Spinal cord (tissue), 10 donors: ENCODE data around the gene CCNB1. TPM values are rescaled to one million over a fixed set of nuclear protein-coding genes. Genes with fewer than 3 reads are reported as not detected.
"Not testable (repeated sequence)": the region's sequence is repeated elsewhere in the genome, so short reads cannot be mapped to it uniquely, and the experiment has no call there.

Experiments
- DNase-seq, 6 donors: peaks; one replicate each; pipeline versions ENCODE4 v3.0.0 to v3.0.0-alpha.2; 2013 to 2015; ENCODE audit warnings: low spot score in 6 of 6, low read depth in 4 of 6
- H3K27ac ChIP-seq: one replicate; pipeline ENCODE4 v1.5.1; 2013; ENCODE audit warnings: low read depth, low read length, control low read depth
- H3K27me3 ChIP-seq: one replicate; pipeline ENCODE4 v1.6.1; 2013; ENCODE audit warnings: low read length; ENCODE audit not compliant: control insufficient read depth, insufficient read depth
- H3K36me3 ChIP-seq: one replicate; pipeline ENCODE4 v1.6.1; 2013; ENCODE audit warnings: low read length; ENCODE audit not compliant: control insufficient read depth, insufficient read depth
- H3K4me1 ChIP-seq: one replicate; pipeline ENCODE4 v1.6.1; 2013; ENCODE audit warnings: low read length; ENCODE audit not compliant: control insufficient read depth, insufficient read depth
- H3K4me3 ChIP-seq: one replicate; pipeline ENCODE4 v1.5.1; 2013; ENCODE audit warnings: low read depth, low read length, control low read depth
- H3K9me3 ChIP-seq: one replicate; pipeline ENCODE4 v1.6.1; 2013; ENCODE audit warnings: low read length; ENCODE audit not compliant: control insufficient read depth, insufficient read depth
- WGBS: methylation state at CpG from one replicate; pipeline ENCODE4 v1.1.5; 2013; ENCODE audit warnings: missing lambda C conversion rate; ENCODE audit not compliant: insufficient coverage; 5-methylcytosine and 5-hydroxymethylcytosine counted together
- polyA plus RNA-seq, 2 donors: library from polyadenylated mRNA; unstranded; fragments of 120-200 nt; gene quantifications; one replicate each; pipeline ENCODE4 v1.2.1, GENCODE V29; 2013; ENCODE audit not compliant: insufficient read length in 2 of 2
- total RNA-seq, 2 donors: library from RNA; depleted of rRNA in 1 of 2; stranded (reverse); fragments of 120-200 nt in 1 of 2; fragments of >200 nt in 1 of 2; gene quantifications; one replicate each; pipeline versions ENCODE4 v1.2.3 to v1.2.4, GENCODE V29; 2013 to 2014
- donor health status: healthy.

Gene CCNB1
- total and polyA plus RNA-seq, 4 donors, result 38.0 to 47.2 (median 41.6) TPM

DNA sequence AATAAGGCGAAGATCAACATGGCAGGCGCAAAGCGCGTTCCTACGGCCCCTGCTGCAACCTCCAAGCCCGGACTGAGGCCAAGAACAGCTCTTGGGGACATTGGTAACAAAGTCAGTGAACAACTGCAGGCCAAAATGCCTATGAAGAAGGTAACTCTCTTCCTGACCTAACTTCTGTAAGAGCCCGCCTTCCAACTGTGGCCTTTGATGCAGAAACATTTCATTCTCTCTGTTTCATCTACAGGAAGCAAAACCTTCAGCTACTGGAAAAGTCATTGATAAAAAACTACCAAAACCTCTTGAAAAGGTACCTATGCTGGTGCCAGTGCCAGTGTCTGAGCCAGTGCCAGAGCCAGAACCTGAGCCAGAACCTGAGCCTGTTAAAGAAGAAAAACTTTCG, 979 bp downstream of the CCNB1 start:
- H3K27me3 ChIP-seq, result no peaks in the 10 kb centered on the region
- H3K9me3 ChIP-seq, result no peaks in the 10 kb centered on the region
- 25% methylated on average over 7 of the region's 8 CpGs for WGBS
- DNase-seq, result no peak
- peaks cover 15% of the 10 kb centered on the region for H3K36me3 ChIP-seq
- H3K4me1 ChIP-seq, result peaks cover 16% of the 10 kb centered on the region
- peak overlapping the region; percentile 92 for H3K4me3 ChIP-seq
- H3K27ac ChIP-seq, result no peak overlapping the region

DNA sequence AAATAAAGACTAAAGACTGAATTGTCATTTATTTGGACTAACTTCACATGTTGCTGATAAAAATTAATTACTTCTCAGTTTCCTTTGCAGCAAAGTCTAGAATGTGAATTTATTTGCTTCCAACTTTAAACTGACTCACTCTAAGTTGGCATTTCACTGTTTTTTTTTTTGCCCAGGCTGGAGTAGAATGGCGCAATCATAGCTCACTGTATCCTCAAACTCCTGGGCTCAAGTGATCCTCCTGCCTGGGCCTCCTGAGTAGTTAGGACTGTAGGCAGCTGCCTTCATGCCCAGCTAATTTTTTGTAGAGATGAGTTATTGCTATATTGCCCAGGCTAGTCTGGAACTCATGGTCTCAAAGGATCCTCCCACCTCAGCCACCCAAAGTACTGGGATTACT, 3.5 kb downstream of the CCNB1 start:
- no peak overlapping the region for H3K27ac ChIP-seq

DNA sequence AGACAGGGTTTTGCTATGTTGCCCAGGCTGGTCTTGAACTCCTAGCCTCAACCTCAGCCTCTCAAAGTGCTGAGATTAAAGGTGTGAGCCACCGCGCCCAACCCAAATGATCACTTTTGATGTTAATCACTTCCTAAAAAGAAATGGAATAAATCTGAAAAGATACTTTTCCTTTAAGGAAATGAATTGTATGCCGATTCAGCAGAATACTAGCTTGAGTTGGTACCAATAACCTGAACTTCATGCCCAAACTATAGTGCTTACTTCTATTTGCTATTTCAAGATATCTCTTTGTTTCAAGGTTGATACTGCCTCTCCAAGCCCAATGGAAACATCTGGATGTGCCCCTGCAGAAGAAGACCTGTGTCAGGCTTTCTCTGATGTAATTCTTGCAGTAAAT, 4.0 kb downstream of the CCNB1 start:
- no peaks in the 10 kb centered on the region for H3K27me3 ChIP-seq
- no CpG with 5 or more reads among the region's 3 CpGs for WGBS

More for the DNA sequence above, 3.5 kb downstream of the CCNB1 start:
- Histone ChIP-seq H3K9me3 (no peaks in the 10 kb centered on the region), H3K4me3 (no peak overlapping the region), H3K36me3 (peaks cover 28% of the 10 kb centered on the region), H3K27me3 (no peaks in the 10 kb centered on the region), H3K4me1 (peaks cover 16% of the 10 kb centered on the region)
- WGBS, result no CpG with 5 or more reads among the region's 1 CpG
- DNase-seq, result no peak

DNA sequence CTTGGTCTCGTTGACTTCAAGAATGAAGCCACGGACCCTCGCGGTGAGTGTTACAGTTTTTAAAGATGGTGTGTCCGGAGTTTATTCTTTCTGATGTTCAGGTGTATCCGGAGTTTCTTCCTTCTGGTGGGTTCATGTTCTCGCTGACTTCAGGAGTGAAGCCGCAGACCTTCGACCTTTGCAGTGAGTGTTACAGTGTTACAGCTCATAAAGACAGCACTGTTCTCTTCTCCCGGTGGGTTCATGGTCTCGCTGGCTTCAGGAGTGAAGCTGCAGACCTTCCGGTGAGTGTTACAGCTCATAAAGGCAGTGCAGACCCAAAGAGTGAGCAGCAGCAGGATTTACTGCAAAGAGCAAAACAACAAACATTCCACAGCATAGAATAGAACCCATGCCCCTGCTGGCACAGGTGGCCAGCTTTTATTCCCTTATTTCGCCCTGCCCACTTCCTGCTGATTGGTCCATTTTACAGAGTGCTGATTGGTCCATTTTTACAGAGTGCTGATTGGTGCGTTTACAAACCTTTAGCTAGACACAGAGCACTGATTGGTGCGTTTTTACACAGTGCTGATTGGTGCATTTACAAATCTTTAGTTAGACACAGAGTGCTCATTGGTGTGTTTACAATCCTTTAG, 14.8 kb downstream of the CCNB1 start:
- H3K9me3 ChIP-seq, H3K36me3 ChIP-seq, DNase-seq, H3K4me3 ChIP-seq, H3K27me3 ChIP-seq, H3K27ac ChIP-seq, H3K4me1 ChIP-seq: not testable (repeated sequence)
- WGBS, result 92% methylated on average over 14 of the region's 15 CpGs

More for the DNA sequence above, 4.0 kb downstream of the CCNB1 start:
- DNase-seq, result no peak
- no peaks in the 10 kb centered on the region for H3K9me3 ChIP-seq
- H3K36me3 ChIP-seq, result peaks cover 31% of the 10 kb centered on the region
- H3K27ac ChIP-seq, result no peak overlapping the region
- H3K4me3 ChIP-seq, result no peak overlapping the region
- peaks cover 16% of the 10 kb centered on the region for H3K4me1 ChIP-seq

DNA sequence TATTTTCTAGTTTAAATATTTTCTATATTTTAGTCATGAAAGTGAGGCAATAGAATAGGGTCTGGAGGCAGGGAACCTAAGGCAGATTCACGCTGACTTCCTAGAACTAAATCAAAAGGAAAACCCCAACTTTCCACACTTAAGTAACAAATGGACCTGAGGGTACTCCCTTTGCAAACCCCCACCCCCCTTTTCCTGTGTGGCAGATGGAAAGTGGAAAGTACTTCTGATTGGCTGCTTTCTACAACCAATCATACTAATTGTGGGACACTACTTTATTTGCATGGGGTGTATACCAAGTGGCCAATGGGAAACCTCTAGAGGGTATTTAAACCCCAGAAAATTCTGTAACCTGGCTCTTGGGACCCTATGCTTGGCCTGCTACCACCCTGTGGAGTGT, 17.7 kb downstream of the CCNB1 start:
- WGBS, result no CpG with 5 or more reads among the region's 1 CpG
- no peak for DNase-seq

DNA sequence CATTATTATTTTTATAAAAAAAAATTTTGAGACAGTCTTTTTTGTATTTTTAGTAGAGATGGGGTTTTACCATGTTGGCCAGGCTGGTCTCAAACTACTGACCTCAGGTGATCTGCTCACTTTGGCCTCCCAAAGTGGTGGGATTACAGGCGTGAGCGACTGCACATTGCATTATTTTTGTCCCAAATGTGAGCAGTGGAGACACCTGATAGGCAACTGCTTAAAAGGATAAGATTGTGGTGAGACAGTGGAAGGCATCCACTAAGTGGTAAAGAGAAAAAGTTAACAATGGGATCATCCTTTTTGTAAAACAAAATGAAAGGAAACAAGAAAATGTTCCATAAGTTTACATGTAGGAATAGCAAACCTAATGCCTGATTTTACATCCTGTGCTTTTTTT, 20.4 kb downstream of the CCNB1 start:
- H3K9me3 ChIP-seq, result no peaks in the 10 kb centered on the region
- peaks cover 11% of the 10 kb centered on the region for H3K4me1 ChIP-seq
- no peak overlapping the region for H3K27ac ChIP-seq
- DNase-seq, result no peak
- peaks cover 2% of the 10 kb centered on the region for H3K36me3 ChIP-seq
- 100% methylated on average over 1 of the region's 2 CpGs for WGBS
- no peak overlapping the region for H3K4me3 ChIP-seq
- no peaks in the 10 kb centered on the region for H3K27me3 ChIP-seq

More for the DNA sequence above, 17.7 kb downstream of the CCNB1 start:
- Histone ChIP-seq H3K27ac (no peak overlapping the region), H3K36me3 (peaks cover 2% of the 10 kb centered on the region), H3K4me3 (no peak overlapping the region), H3K9me3 (no peaks in the 10 kb centered on the region), H3K27me3 (no peaks in the 10 kb centered on the region), H3K4me1 (peaks cover 7% of the 10 kb centered on the region)

DNA sequence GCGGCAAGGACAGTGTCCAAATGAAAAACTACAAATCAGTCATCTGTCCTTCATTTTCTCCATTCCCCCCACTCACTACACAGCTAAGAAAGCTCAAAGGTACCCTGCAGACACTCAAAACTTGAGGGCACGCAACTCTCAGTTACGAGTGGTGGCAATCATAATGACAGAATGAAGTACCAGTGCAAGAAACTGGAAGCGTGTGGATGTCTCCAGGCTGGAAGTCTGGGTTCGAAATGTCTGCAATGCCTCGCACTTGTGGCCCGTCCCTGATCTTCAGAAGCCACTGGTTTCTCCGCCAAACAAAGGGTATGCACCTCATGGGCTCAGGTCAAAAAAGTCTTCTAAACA, 21.8 kb downstream of the CCNB1 start:
- H3K4me1 ChIP-seq, result peaks cover 11% of the 10 kb centered on the region
- WGBS, result 11% methylated on average over 7 of the region's 8 CpGs
- DNase-seq, result no peak

DNA sequence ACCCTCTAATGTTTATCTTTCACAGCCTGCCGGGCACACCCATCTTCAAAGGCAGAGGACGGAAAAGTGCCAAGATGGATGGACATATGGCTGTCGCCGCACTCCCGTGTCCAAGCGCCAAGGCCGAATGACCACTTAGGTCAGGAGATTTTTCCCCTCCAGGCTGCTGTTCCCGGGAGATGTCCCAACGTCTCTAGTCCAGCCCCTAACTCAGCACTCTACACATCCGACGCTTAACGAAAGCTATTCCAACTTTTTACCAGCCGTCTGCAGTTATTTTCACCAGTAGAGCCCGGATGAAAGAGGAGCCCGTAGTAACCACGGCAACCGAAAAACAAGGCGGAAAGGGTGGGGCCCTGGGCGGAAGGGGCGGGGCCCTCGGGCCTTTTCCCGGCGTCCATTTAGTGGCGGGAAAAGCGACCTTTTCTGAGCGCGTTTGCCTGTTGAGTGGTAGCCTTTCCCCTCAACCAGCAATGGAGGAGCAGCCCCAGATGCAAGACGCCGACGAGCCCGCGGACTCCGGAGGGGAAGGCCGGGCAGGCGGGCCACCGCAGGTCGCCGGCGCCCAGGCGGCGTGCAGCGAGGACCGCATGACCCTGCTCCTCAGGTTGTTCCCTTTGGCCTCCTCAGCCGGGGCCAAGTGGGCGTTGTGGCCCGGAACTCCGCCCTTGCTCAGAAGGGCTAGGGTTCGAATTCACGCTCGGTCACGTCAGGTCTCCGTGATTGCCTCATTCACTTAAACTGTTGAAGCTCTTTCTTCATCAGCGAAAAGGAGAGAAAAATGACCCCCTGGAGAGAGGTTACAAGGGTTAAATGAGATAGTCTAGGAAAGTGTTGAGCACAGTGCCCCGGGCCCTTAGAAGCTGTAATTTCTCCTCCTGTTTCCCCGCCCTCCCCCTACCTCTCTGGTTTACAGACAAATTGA, 22.5 kb downstream of the CCNB1 start, which contains the start of gene CENPH:
TSS of gene CENPH (plus strand) at position 422 of the 925 bp plus-strand sequence. CDS start at position 474, 52 bp downstream.
- peak within 1 kb of the TSS; percentile 96 for H3K27ac ChIP-seq
- peaks cover 4% of the 10 kb centered on the region for H3K36me3 ChIP-seq
- DNase-seq, result peak; percentile 83 to 97 (median 90)
- peak within 1 kb of the TSS; percentile 96 for H3K4me3 ChIP-seq
- no peaks in the 10 kb centered on the region for H3K27me3 ChIP-seq
- under 1% methylated on average over 48 of the region's 55 CpGs for WGBS
- H3K4me1 ChIP-seq, result peaks cover 11% of the 10 kb centered on the region
- H3K9me3 ChIP-seq, result no peaks in the 10 kb centered on the region

More for the DNA sequence above, 21.8 kb downstream of the CCNB1 start:
- H3K36me3 ChIP-seq, result peaks cover 4% of the 10 kb centered on the region
- H3K27ac ChIP-seq, result peak overlapping the region; percentile 96
- H3K4me3 ChIP-seq, result peak overlapping the region; percentile 96
- H3K9me3 ChIP-seq, result no peaks in the 10 kb centered on the region
- no peaks in the 10 kb centered on the region for H3K27me3 ChIP-seq

DNA sequence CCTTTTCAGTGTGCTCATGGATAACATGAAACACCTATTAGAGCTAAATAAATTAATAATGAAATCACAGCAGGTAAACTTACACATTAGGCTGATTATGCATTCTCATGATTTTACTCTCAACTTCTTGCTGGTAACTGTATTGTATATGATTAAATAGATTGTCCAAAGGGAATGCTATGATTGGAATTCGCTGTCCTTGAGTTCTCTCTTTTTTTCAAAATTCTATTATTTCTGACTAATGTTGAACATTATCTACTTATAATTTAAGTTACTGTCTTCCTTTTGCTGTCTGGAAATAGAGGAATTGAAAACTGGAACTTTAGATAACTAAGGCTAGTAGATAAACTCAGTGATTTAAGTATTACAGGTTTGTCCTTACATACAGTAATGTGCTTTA, 35.5 kb downstream of the CCNB1 start:
- WGBS, result no CpG with 5 or more reads among the region's 1 CpG
- no peak overlapping the region for H3K27ac ChIP-seq
- peaks cover 4% of the 10 kb centered on the region for H3K36me3 ChIP-seq
- no peaks in the 10 kb centered on the region for H3K27me3 ChIP-seq
- DNase-seq, result no peak
- no peaks in the 10 kb centered on the region for H3K4me1 ChIP-seq
- H3K4me3 ChIP-seq, result no peak overlapping the region
- no peaks in the 10 kb centered on the region for H3K9me3 ChIP-seq
